Heart left ventricle (tissue), 16 donors: ENCODE measurements around the gene NEUROD2. TPM values are rescaled to one million over a fixed set of nuclear protein-coding genes. Genes with fewer than 3 reads are reported as not detected.

Experiments used
- ATAC-seq, 4 donors: fragments of 200-7000 bp; cut with Tn5 transposase; one replicate each; pipeline ENCODE4 v1.9.1; 2020 to 2022; ENCODE audit warnings: moderate library complexity in 4 of 4, mild to moderate bottlenecking in 3 of 4, moderate number of reproducible peaks in 1 of 4
- DNase-seq, 5 donors: peaks; one replicate each; pipeline ENCODE4 v3.0.0-alpha.2; 2020
- H3K27ac ChIP-seq, 12 donors: fragments of 200-600 bp; sonication (generic) in 4 of 12; one replicate each; pipeline versions ENCODE4 v1.5.0 to v1.8.0; 2016 to 2022; ENCODE audit warnings: mild to moderate bottlenecking in 2 of 12
- H3K27me3 ChIP-seq, 9 donors: fragments of 200-600 bp; sonication (generic) in 2 of 9; one replicate each; pipeline versions ENCODE4 v1.5.1 to v1.8.0; 2016 to 2022; ENCODE audit warnings: mild to moderate bottlenecking in 3 of 9
- H3K36me3 ChIP-seq, 9 donors: fragments of 200-600 bp; sonication (generic) in 2 of 9; one replicate each; pipeline versions ENCODE4 v1.5.0 to v1.8.0; 2018 to 2022; ENCODE audit warnings: mild to moderate bottlenecking in 2 of 9
- H3K4me1 ChIP-seq, 12 donors: fragments of 200-600 bp; sonication (generic) in 4 of 12; one replicate each; pipeline versions ENCODE4 v1.5.0 to v1.8.0; 2016 to 2022; ENCODE audit warnings: mild to moderate bottlenecking in 3 of 12
- H3K4me3 ChIP-seq, 12 donors: fragments of 200-600 bp; sonication (generic) in 4 of 12; one replicate each; pipeline versions ENCODE4 v1.5.0 to v1.8.0; 2017 to 2022; ENCODE audit warnings: mild to moderate bottlenecking in 9 of 12, moderate library complexity in 4 of 12
- H3K9me3 ChIP-seq, 12 donors: fragments of 200-600 bp; sonication (generic) in 4 of 12; one replicate each; pipeline versions ENCODE4 v1.5.0 to v1.8.0; 2016 to 2022; ENCODE audit warnings: mild to moderate bottlenecking in 1 of 12
- POLR2A ChIP-seq, 2 donors: fragments of 450-650 bp; IDR thresholded peaks; one replicate each; pipeline ENCODE4 v1.6.1; 2017; ENCODE audit warnings: antibody characterized with exemption in 2 of 2, mild to moderate bottlenecking in 2 of 2, moderate library complexity in 2 of 2
- WGBS, 4 donors: extraction: QIAGEN DNeasy Blood & Tissue Kit in 2 of 4; methylation state at CpG; one replicate each; pipeline versions ENCODE4 v1.1.5 to v1.1.7; 2013 to 2018; 5-methylcytosine and 5-hydroxymethylcytosine counted together
- intact Hi-C, 10 donors: fragments of 100-400 bp; cut with DNase I; formaldehyde crosslinking; loops; one replicate each; pipeline versions ENCODE4 v1.11.1 to v1.14.2; 2022
- polyA plus RNA-seq, 2 donors: library from polyadenylated mRNA; stranded (reverse); fragments of 200-250 nt; gene quantifications; one replicate each; pipeline ENCODE4 v1.2.3, GENCODE V29; 2013
- total RNA-seq, 9 donors: library from RNA; depleted of rRNA in 2 of 9; stranded (reverse); fragments of >200 nt in 2 of 9; fragmentation: NEBNext Ultra II Directional in 3 of 9; extraction: Animal tissue kit (Norgen Biotek cat#: 25700) in 3 of 9; gene quantifications; one replicate each; pipeline versions ENCODE4 v1.1.0 to v1.2.4, GENCODE V29; 2016 to 2023
- TF ChIP-seq, protein P1 (sequence below), 12 donors: fragments of 200-600 bp; sonication (generic) in 4 of 12; IDR thresholded peaks; one replicate each; pipeline versions ENCODE4 v1.5.0 to v1.8.0; 2018 to 2022; ENCODE audit warnings: antibody characterized with exemption in 12 of 12, mild to moderate bottlenecking in 5 of 12
- donor health status: ischemic (EF 13 %, LVEDD 7.1; RV severe dilation, severe dysfunction).
- donor health status: healthy with polysubstance abuse.
- donor health status: DM: no; HTN: yes; CAD: no.
- donor health status: DM: no; HTN: no; CAD: no.
- donor health status: ischemic (EF 25% LVEDD 6.9; RV normal size, moderate dysfunction).
- donor health status: ischemic (EF 25% LVEDD 5.7; RV mildly dilated, moderate dysfunction).
- donor health status: healthy.
- donor health status: DM: yes; HTN: yes; CAD: no.
- donor health status: ischemic (EF 35%, LVEDD 5.7; RV mildly dilated, moderate dysfunction).
- donor health status: nonischemic (EF 11% LVEDD 7.7; RV severe dilation, severe dysfunction).
- donor health status: DM: yes; HTN: yes; CAD: no.
- donor health status: PGD.
- donor health status: ischemic (EF 29% LVEDD 5.4; RV normal size, mild dysfunction).
- donor health status: nonischemic (EF 23%, LVEDD 6.1; RV moderate dilation, normal function).

The NEUROD2 gene
- total and polyA plus RNA-seq, 11 donors, result not detected

DNA sequence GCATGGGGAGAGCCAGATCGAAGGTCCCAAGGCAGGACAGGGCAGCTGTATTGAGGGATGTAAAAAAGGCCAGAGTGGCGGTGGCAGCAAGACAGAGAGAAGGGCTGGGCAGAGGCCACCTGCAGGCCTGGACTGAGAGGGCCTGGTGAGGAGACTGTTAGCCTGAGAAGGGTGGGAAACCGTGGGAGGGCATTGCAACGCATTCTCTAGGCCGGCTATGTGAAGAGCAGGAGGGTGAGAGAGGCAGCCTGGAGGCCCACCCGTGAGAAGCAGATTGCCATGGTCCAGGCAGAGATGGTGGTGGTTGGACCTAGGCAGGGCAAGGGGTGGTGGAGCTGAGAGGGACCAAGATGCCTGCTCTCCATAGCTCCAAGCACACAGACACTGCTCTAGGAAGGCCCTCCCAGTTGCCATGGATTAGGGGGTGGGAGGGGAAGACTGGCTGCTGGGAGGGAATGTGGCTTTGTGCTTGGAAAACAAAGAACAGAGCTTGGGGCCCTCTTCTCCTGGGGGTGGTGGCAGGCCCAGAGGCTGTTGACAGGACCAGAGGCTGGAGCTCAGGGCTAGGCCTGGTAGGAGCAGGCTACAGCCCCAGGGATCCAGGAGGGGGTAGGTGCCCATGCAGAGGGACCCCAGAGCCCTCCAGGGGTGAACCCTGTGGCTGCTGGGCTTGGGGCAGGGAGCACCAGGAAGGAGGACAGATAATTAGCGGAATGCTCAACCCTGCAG, 45.0 kb upstream of the NEUROD2 start:
- TF ChIP-seq, protein P1, sequence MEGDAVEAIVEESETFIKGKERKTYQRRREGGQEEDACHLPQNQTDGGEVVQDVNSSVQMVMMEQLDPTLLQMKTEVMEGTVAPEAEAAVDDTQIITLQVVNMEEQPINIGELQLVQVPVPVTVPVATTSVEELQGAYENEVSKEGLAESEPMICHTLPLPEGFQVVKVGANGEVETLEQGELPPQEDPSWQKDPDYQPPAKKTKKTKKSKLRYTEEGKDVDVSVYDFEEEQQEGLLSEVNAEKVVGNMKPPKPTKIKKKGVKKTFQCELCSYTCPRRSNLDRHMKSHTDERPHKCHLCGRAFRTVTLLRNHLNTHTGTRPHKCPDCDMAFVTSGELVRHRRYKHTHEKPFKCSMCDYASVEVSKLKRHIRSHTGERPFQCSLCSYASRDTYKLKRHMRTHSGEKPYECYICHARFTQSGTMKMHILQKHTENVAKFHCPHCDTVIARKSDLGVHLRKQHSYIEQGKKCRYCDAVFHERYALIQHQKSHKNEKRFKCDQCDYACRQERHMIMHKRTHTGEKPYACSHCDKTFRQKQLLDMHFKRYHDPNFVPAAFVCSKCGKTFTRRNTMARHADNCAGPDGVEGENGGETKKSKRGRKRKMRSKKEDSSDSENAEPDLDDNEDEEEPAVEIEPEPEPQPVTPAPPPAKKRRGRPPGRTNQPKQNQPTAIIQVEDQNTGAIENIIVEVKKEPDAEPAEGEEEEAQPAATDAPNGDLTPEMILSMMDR (IDR thresholded peaks at IDR 0.05), result no peak
- TF ChIP-seq POLR2A (IDR thresholded peaks at IDR 0.05), result no peak
- 59 to 61% (median 60%) methylated on average over 7 of the region's 7 CpGs for WGBS, 4 donors
- Histone ChIP-seq H3K4me3 (no peak overlapping the region), H3K27me3 (no peaks in the 10 kb centered on the region), H3K4me1 (peaks cover 0 to 43% (median 8%) of the 10 kb centered on the region in 12 donors), H3K9me3 (no peaks in the 10 kb centered on the region), H3K36me3 (peaks cover 0 to 28% (median 5%) of the 10 kb centered on the region in 9 donors), H3K27ac (peak overlapping the region in 4 of 12 donors; percentile 9 to 47 (median 20))
- intact Hi-C loops, result no loop called here
- DNase-seq, result no peak
- ATAC-seq, result peak in 1 of 4 donors; percentile 18

DNA sequence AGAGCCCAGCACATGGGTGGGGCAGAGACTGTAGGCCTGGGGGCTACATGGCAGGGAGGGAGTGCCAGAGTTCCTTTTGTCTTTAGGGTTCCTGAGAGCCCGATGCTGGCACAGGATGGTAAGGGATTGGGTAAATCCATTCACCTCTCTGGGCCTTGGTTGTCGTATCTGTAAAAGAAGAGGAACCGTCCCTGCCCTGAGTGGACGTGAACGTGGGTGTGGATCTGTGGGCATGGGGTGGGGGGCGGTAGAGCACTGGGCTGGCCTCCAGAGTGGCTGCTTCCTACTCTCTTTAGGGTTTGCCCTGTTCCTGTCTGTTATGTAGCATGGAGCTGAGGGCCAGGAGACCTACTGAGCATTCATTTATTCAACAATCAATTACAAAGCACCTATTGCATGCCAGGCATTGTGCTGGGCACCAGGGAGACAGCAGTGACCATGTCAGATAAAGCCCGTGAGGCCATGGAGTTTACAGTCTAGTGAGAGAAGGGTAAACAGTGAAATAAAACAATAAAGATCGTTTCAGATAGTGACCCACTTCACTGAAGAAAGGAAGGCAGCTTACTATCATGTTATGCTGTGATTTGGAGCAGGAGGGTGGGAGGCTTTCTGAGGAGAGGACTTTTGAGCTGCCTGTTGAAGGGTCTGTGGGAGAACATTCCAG, 44.3 kb upstream of the NEUROD2 start:
- WGBS, 4 donors, result 62 to 76% (median 71%) methylated on average over 8 of the region's 8 CpGs
- TF ChIP-seq POLR2A (IDR thresholded peaks at IDR 0.05), result no peak
- TF ChIP-seq, protein P1 (IDR thresholded peaks at IDR 0.05), result no peak
- peaks cover 0 to 23% (median 5%) of the 10 kb centered on the region in 9 donors for H3K36me3 ChIP-seq
- H3K27ac ChIP-seq, result peak overlapping the region in 2 of 12 donors; percentile 19 to 30
- H3K9me3 ChIP-seq, result no peaks in the 10 kb centered on the region
- DNase-seq (no peak), ATAC-seq (no peak)
- H3K4me1 ChIP-seq, result peaks cover 0 to 39% (median 8%) of the 10 kb centered on the region in 12 donors
- intact Hi-C loops, result no loop called here
- no peak overlapping the region for H3K4me3 ChIP-seq
- H3K27me3 ChIP-seq, result no peaks in the 10 kb centered on the region

DNA sequence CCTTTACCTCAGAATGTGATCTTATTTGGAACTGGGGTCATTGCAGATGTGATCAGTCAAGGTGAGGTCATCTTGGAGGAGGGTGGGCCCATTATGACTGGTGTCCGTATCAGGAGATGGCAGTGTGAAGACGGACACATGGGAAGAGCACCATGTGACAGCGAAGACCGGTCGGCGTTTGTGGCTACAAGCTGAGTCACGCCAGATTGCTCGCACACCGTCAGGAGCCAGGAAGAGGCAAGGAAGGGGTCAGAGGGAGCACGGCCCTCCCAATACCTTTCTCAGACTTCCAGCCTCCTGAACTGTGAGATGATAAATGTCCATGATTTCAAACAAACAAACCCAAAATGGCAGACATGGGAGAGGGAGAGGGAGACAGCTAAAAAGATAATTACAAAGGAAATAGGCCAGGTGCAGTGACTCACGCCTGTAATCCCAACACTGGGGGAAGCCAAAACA, 42.4 kb upstream of the NEUROD2 start:
- peaks cover 0 to 41% (median 12%) of the 10 kb centered on the region in 12 donors for H3K4me1 ChIP-seq
- intact Hi-C loops, result no loop called here
- WGBS, 4 donors, result 90 to 94% (median 91%) methylated on average over 11 of the region's 11 CpGs
- H3K4me3 ChIP-seq, result no peak overlapping the region
- H3K36me3 ChIP-seq, result peaks cover 0 to 17% (median 5%) of the 10 kb centered on the region in 9 donors
- H3K27ac ChIP-seq, result no peak overlapping the region
- no peaks in the 10 kb centered on the region for H3K9me3 ChIP-seq
- no peak for ATAC-seq
- no peaks in the 10 kb centered on the region for H3K27me3 ChIP-seq
- no peak for TF ChIP-seq POLR2A (IDR thresholded peaks at IDR 0.05)
- TF ChIP-seq, protein P1 (IDR thresholded peaks at IDR 0.05), result no peak
- no peak for DNase-seq
